ENCODE data around the gene PCNX1.

PCNX1 gene

DNA sequence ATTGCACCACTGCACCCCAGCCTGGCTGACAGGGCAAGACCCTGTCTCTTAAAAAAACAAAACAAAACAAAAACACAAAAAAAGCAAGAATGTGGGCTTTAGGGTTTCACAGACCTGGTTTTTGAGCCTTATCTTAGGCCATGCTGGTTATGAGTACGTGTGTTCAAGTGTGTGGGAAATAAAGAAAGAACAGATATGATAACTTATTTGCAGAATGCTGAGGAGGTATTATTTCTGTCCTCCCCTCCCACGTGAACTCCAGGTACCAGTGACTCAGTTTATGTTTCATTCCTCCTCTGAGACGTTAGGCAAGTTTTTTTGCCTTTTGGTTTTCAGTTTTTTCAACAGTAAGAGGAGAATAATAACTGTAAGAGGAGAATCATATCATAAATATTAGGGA, 49.3 kb downstream of the PCNX1 start:
- no peak for DNase-seq (ENCODE audit: low read depth in 2 of 2, low spot score in 1 of 2)

DNA sequence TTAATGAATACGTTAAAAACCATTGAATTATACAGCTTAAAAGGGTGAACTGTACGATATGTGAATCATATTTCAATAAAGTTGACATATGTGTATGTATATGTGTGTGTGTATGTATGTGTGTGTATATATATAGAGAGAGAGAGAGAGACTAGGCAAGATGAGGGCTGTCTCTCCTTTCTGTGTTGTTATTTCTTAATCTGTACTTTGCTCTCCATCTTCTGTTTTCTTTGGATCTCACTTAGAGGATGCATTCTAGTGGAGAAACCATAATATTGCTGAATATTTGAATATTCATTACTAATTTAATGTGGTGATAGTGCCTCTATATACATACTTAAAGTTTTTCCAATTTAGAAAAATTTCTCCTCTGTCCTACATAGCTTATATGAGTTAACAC, 50.5 kb downstream of the PCNX1 start:
- DNase-seq (ENCODE audit: low read depth in 2 of 2, low spot score in 1 of 2), result no peak

DNA sequence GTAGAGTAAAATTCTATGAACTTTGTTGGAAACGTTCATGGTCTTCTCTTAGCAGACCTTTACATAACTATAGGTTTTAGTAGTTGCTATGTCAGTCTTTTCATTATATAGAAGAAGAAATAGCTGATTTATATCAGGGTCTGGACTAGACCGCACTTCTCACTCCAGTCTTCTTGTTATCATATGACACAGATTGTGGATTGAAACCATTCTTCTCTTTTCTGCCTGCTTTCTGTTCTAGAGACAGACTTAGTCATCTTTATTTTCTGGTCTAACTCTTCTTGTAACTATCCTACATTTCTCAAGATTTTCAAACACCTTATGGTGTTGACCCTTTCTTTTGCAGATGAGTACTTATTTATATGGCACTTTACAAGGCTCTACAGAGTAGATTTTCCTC, 55.7 kb downstream of the PCNX1 start:
- DNase-seq (ENCODE audit: low read depth in 2 of 2, low spot score in 1 of 2), result no peak

DNA sequence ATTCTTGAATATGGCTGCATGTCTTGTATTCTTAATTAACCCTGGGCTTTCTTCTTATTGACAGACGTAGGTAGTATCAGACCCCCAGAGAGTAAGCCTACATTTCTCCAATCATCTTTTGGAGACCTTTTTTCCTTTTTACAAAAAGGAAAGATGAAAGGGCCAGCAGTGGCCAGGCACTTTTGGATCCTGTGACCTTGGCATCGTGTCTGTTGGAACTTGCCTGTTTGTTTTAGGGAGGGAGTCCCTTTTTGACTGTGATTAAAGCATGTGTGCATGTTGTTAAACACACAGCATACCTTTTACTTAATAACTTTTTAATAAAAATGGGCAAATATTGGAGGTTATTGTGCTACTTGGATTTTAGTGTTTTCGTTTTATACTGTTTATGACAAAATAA, 57.2 kb downstream of the PCNX1 start:
- no peak for DNase-seq (ENCODE audit: low read depth in 2 of 2, low spot score in 1 of 2)

DNA sequence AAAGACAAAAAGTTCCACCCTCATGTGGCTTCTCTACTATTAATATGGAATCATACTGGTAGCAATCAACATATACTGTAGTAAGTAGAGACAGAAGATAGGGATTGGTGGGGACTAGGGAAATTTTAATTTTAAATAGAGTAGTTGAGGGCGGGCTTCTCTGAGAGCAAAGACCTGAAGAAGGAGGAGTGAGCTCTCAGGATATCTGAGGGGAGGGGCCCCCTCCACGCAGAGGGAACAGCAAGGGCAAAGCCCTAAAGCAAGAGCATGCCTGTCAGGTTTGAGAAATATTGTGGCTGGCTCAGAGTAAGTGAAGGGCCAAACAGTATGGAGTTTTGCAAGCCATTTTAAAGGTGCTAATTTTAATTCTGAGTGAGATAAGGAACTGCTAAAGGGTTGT, 64.3 kb downstream of the PCNX1 start:
- no peak for DNase-seq (ENCODE audit: low read depth in 2 of 2, low spot score in 1 of 2)

DNA sequence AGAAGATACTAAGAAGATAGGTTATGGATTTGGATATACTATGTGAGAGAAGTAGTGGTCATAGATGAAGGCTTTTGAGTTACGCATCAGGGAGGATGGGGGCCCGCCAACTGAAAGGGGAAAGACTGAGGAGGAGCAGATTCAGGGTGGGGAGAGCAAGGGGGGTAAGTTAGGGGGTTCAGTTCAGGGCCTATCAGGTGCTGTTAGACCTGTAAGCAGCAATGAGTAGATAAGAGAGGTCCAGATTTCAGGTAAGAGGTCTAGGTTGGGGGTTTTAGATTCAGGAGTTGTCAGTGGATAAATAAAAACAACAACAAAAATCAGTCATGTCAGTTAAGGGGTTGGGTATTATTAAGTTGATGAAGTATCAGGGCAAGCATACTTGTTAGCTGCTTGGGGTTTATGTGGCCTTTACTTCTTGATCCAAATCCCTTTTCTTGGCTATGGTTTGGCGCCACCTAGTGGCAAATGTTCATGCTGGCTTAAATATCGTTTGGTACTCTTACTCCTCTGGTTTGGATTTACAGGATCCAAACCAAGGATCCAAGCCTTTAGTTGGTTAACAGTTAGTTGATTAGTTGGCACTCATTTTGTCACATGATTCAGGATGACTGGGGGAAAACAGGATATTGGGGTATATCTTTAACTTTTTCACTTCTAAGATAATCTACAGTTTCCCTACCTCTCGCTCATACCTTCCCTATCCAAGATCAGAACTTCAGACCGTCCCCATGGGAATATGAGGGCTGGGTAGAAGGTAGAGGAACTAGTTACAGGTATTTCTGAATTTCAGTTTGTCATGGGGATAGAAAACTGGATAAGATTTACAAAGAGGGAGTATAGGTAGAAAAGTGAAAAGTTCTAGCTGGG, 65.1 kb downstream of the PCNX1 start:
- peak; percentile 74 to 78 for DNase-seq (ENCODE audit: low read depth in 2 of 2, low spot score in 1 of 2)

DNA sequence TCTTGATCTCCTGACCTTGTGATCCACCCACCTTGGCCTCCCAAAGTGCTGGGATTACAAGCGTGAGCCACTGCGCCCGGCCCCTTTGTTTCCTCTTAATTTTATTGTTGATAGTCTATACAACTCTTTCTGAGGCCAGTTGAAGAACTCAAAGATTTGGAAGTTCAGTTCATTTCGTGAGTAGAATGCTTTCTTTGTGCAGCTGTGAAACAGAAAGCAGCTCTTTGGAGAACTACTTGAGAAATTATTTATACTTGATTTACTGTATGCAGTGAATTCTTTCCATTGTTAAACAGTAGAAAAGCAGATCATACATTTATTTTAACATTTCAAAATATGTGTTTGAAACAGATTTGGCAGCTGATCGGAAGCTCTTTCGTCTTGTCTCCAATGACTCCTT, 69.3 kb downstream of the PCNX1 start:
- no peak for DNase-seq (ENCODE audit: low read depth in 2 of 2, low spot score in 1 of 2)

DNA sequence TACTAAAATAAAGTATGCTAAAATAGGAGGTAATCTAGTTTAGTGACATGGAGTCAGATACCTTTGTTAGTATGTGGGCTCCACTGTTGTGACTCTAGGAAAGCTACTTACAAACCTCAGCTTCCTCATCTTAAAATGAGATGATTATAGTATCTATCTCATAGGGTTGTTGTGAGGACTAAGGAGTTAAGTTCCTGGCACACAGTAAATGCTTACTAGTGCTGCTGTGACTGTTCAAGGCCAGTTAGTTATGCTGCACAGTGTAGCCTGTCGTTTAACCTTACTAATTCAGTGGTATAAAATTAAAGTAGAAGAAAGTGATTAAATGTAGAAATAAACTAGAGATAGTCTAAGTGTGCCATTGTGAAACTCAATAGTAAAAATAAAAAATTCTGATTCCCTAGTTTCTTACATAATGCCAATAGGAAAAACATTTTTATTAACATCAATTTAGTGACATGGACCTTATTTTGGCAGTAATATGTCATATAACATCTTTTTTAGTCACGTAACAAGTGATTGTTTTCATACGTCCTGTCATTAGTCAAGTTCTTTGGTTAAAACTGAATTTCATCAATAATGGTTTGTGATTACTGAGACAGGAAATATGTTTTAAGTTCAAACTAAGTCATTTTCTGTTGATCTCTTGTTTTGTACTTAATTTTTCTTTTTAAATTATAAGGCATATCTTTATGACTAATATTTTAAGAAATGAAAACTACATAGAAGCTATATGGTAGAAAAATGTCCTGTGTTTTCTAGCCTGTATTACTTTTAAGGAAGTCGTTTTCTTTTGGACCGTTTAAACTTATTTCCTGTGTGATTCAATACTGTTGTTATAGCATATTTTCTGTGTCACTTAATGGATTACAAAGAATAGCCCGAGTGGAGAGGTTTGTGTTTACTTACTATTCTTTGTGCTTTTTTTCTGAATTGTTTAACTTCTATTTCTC, 74.0 kb downstream of the PCNX1 start:
- DNase-seq (ENCODE audit: low read depth in 2 of 2, low spot score in 1 of 2), result no peak

DNA sequence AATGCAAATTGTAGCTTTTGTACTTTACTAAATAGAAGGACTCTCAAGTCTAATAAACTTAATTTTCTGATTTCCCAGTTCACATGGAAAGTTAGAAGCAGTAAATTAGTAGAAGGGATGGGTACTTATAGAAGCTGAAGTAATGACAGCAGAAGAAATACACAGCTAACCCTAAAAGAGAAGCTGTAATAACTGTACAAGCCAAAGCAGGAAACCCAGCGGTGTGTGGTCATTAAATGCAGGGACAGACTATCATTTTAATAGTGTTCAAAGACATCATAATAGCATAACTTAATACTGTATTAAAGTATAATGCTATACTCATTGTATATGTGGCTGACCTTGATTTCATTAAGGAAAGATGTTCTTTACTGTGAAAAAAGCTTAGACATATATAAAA, 74.9 kb downstream of the PCNX1 start:
- DNase-seq (ENCODE audit: low read depth in 2 of 2, low spot score in 1 of 2), result no peak

DNA sequence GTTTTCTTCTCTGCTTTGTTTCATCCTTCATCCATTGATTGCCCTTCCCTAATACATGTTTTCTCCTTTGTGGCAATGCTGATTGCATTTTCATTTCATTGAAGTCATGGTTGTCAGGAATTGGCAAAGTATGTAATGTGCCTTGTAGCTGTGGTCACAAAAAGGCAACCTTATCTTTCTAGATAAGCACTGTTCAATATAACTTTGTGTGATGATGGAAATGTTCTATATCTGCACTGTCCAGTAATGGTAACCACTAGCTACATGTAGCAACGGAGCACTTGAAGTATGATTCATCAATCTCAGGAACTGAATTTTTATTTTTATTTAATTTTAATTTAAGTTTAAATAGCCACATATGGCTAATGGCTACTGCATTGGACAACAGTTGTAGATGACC, 79.8 kb downstream of the PCNX1 start:
- no peak for DNase-seq (ENCODE audit: low read depth in 2 of 2, low spot score in 1 of 2)

DNA sequence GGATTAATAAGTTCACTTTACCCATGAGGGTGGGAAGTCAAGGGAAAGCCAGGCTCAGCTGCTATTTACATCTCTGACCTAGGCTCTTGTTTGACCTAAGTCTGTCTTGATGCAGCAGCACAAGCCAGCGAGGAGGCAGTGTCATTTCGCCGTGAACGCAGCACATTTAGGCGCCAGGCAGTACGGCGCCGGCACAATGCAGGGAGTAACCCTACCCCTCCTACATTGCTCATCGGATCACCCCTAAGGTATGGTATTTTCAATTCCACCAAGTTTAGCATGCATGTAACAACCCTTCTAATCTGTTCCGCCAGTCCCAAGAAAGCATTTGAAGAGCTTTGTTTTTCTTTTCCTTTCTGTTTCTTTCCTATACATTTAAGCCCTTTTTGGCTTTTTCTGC, 81.2 kb downstream of the PCNX1 start:
- DNase-seq (ENCODE audit: low read depth in 2 of 2, low spot score in 1 of 2), result peak in 1 of 2 donors; percentile 5

DNA sequence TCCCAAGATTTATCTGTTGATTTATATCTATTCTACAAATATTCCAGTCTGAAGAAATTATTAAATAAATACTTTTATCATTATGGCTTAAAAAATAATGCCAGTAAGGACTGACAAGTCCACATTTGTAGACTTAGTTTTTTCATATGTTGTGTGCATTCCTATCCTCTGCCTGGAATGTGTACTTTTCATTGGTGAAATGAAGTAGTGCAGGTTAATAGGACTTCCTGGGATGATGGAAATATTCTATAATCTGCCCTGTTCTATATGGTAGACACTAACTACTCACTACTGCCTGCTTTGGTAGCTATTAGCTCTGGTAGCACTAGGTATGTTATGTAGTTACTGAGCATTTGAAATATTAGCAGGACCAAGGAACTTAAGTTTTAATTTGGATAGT, 86.7 kb downstream of the PCNX1 start:
- no peak for DNase-seq (ENCODE audit: low read depth in 2 of 2, low spot score in 1 of 2)

DNA sequence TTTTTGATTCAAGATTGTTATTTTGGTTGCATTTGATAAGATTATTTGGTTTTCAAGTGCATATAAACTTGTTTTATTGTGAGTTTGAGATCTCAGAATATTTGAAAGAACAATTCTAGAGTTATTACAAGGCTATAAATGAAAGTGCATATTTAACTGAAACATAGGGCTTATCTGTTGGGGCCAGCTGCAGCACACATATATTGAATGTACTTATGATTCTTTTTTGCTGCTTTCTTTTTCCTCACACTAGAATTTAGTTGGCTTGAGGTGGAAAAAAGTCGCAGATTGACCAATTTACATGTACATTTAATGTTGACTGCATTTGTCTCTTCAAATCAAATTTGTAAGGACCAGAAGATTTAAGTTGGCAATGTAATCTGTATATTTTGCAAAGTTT, 88.0 kb downstream of the PCNX1 start:
- DNase-seq (ENCODE audit: low read depth in 2 of 2, low spot score in 1 of 2), result no peak

DNA sequence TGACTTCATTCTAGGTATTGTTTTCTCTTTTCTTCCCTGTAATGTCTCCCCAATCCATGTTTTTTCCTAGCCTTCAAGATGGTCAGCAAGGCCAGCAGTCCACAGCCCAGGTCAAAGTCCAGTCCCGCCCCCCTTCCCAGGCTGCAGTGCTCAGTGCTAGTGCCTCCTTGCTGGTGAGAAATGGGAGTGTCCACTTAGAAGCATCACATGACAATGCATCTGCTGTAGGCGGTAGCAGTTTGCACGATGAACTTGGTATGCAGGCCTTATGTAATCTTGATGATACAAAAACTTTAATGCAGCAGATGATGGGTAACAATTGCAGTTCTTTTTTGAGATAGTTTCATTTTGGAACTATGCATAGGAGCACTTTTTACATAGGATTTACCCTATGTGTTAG, 88.4 kb downstream of the PCNX1 start:
- no peak for DNase-seq (ENCODE audit: low read depth in 2 of 2, low spot score in 1 of 2)

DNA sequence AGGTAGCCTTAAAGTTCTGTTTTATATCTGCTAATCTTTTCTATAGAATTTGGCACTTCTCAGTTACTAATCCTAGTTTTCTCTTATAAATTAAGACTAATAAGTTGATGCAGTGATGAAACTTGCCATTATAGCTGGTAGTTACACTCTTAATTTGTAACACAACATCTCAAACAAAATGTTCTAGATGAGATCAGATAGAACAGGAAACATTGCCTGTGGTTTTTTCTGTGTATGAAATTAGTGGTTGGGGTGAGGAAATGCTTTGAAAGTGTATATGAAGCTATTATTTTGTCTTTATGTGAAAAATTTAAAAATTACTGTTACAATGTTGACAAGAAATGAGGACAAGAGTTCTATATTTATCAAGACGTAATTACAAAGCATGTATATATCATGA, 91.9 kb downstream of the PCNX1 start:
- DNase-seq (ENCODE audit: low read depth in 2 of 2, low spot score in 1 of 2), result no peak

DNA sequence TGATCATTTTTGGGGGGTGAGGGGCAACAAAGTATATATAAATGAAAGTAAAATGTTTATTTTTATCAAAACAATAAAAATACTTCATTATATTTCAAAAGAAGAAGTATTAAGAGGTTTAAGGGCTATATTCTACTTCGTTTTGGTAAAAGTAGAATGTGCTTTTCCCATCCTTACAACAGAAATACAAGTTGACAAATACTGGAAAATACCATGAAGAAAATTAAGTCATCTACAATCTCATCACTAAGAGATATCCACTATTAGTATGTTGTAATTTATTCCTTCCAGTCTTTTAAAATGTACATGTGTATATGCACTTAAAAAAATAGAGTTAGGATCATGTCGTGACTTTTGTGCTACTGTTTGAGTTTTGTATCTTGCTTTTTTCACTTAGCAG, 92.8 kb downstream of the PCNX1 start:
- DNase-seq (ENCODE audit: low read depth in 2 of 2, low spot score in 1 of 2), result no peak

DNA sequence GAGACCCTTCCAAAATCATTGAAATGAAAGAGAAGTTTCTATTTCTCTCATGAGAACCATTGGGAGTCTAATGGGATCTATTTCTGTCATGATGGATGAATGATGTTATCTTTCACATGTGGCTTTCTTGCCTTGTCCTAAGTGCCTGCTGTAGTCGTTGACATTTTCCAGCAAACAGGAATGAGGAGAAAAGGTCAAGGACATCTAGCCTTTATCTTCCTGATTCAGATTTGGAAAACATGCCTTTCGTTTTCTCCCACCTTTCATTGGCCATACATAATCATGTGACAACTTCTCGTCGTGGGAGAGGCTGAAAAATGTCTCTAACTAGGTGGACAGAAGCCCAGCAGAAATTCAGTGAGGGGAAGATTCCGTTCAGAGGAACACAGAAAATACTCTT, 94.5 kb downstream of the PCNX1 start:
- DNase-seq (ENCODE audit: low read depth in 2 of 2, low spot score in 1 of 2), result no peak

DNA sequence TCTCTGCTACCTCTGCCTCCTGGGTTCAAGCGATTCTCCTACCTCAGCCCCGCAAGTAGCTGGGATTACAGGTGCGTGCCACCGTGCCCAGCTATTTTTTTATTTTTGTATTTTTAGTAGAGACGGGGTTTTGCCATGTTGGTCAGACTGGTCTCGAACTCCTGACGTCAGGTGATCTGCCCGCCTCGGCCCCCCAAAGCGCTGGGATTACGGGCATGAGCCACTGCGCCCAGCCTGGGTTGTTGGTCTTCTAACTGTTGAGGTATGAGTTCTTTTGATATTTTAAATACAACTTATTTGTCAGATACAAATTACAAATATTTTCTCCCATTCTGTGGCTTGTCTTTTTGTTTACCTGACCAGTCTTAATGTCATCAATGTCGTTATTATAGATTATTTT, 95.9 kb downstream of the PCNX1 start:
- DNase-seq (ENCODE audit: low read depth in 2 of 2, low spot score in 1 of 2), result no peak

DNA sequence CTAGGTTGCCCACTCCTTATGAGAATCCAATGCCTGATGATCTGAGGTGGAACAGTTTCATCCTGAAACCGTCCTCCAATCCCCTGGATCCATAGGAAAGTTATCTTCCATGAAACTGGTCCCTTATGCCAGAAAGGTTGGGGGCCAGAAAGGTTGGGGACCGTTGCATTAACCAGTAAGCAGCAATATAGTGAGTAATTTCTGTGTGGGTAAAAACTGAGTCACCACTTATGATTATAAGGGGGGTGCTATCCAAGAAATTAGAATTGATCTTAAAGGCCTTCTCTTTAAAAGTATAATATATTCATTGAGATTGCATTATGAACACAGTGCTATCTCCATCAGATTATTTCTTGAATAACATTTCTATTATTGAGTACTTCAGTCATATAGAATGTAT, 97.2 kb downstream of the PCNX1 start:
- no peak for DNase-seq (ENCODE audit: low read depth in 2 of 2, low spot score in 1 of 2)

DNA sequence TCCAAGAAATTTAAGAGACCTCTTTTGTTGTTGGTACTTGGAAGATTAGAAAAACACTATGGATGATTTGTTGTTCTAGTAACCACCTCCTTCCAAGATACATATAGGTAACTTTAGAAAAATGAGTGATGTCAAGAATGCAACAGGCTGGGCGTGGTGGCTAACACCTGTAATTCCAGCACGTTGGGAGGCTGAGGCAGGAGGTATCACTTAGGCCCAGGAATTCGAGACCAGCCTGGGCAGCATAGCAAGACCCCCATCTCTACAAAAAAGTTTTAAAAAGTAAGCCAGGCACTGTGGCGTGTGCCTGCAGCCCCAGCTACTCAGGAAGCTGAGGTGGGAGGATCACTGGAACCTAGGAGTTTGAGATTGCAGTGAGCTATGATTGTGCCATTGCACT, 97.8 kb downstream of the PCNX1 start:
- DNase-seq (ENCODE audit: low read depth in 2 of 2, low spot score in 1 of 2), result no peak

DNA sequence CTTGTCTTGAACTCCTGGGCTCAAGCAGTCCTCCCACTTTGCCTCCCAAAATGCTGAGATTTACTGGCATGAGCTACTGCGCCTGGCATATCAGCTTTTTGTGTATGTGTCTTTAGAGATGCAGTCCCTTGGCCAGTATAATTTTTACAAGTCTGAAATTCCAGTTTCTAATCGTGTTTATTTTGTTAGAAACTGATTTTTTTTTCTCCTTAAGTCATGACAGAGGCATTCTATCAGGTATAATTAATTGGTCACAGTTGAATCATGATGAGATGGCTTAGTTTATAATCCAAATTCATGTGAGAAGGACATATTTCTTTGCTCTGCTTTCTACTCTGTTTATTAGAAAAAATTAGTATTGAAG, 98.9 kb downstream of the PCNX1 start:
- no peak for DNase-seq (ENCODE audit: low read depth in 2 of 2, low spot score in 1 of 2)

DNA sequence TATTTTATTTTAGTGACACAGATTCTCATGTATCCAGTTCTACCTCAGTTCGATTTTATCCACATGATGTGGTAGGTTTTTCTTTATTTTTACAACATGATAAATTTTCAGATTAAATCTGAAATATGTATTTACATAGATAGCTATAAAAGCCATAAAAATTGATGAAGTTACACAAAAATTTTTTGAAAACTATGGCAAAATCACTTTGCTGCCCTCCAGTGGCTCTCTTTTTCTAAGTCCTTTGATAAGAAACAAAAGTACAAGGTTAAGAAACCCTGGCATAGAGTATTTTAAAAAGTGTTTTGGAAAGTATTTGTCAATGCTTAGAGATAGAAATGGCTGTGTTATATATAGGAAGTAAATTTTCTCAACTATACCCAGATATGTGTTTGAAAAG, 104.2 kb downstream of the PCNX1 start:
- no peak for DNase-seq (ENCODE audit: low read depth in 2 of 2, low spot score in 1 of 2)
